HUES48 (cell line): ENCODE data around the gene NEURL3.
"Not testable (repeated sequence)": the region's sequence is repeated elsewhere in the genome, so short reads cannot be mapped to it uniquely, and the experiment has no call there.

Experiments
- H3K27ac ChIP-seq: one replicate; pipeline ENCODE4 v1.7.0; 2013; ENCODE audit warnings: low read depth, low read length, inconsistent platforms
- H3K27me3 ChIP-seq: 2 replicates; pipeline ENCODE4 v1.6.1; 2013; ENCODE audit warnings: mild to moderate bottlenecking, low read length; ENCODE audit not compliant: control insufficient read depth, insufficient read depth
- H3K36me3 ChIP-seq: 2 replicates; pipeline ENCODE4 v1.6.1; 2013; ENCODE audit warnings: low read length; ENCODE audit not compliant: control insufficient read depth, insufficient read depth
- H3K4me1 ChIP-seq: 2 replicates; pipeline ENCODE4 v1.6.1; 2013; ENCODE audit warnings: mild to moderate bottlenecking, low read length; ENCODE audit not compliant: control insufficient read depth, insufficient read depth
- H3K4me3 ChIP-seq: 2 replicates; pipeline ENCODE4 v1.5.1; 2013; ENCODE audit warnings: mild to moderate bottlenecking, low read depth, low read length
- H3K9ac ChIP-seq: 2 replicates; pipeline ENCODE4 v1.6.1; 2013; ENCODE audit warnings: mild to moderate bottlenecking, low read depth, low read length, moderate library complexity
- H3K9me3 ChIP-seq: 2 replicates; pipeline ENCODE4 v1.6.1; 2013; ENCODE audit warnings: low read length; ENCODE audit not compliant: control insufficient read depth, insufficient read depth

NEURL3 gene

GRCh38 chr2:96502891-96503636 is 2.1 kb downstream of the NEURL3 start:
- Histone ChIP-seq H3K27ac (no peak overlapping the region), H3K4me3 (no peak overlapping the region), H3K36me3 (no peaks in the 10 kb centered on the region), H3K4me1 (peaks cover 2% of the 10 kb centered on the region; the same call in 1 of the 2 replicates), H3K9ac (no peak overlapping the region), H3K27me3 (no peaks in the 10 kb centered on the region; the same call in none of the 2 replicates), H3K9me3 (no peaks in the 10 kb centered on the region)

DNA sequence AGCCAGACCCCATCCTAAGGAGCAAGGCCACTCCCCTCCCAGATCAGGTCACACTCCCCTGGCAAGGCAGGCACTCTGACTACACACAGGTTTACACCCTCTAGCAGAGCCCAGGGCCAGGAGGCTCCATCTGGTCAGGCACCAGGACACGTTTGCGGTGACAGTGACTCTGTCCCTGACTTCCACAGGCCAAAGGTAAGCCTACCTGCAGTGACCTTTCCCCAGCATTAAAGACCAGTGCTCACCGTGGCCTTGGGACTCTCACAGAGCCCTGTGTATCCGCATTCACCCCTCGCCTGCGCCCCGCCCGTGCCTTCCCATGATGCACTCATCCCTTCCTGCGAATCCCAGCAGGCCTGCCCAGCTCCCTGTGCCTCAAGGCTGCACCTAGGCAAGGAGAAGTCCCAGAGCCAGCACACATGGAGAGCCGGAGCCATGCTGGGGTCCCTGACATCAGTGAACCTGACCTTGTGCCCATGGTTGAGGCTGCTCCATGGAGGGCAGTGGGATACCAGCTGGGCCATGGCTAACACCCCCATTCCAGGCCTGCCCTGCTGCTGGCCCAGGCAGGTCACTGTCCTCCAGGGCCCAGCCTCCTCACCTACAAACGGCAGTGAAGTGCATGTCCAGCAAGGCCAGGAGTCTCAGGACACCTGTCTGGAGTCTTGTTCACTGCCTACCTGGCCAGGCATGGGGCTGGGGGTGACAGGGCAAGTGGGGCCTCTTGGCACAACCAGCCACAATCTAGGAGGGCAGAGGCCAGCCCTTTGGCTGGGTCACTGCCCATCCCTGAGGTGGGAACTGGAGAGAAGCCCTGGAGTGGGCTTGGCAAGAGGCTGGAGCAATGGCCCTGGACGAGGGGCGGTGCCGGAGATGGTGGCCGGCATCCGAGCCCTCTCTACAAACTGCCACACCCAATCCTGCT is 3.0 kb downstream of the NEURL3 start:
- Histone ChIP-seq H3K4me3 (no peak overlapping the region), H3K36me3 (no peaks in the 10 kb centered on the region), H3K27ac (no peak overlapping the region), H3K4me1 (peaks cover 3% of the 10 kb centered on the region; the same call in 1 of the 2 replicates), H3K9ac (no peak overlapping the region), H3K27me3 (no peaks in the 10 kb centered on the region; the same call in 1 of the 2 replicates), H3K9me3 (no peaks in the 10 kb centered on the region)

GRCh38 chr2:96501471-96501874 is 3.7 kb downstream of the NEURL3 start:
- H3K9me3 ChIP-seq: no peaks in the 10 kb centered on the region
- H3K27me3 ChIP-seq: no peaks in the 10 kb centered on the region; the same call in 1 of the 2 replicates
- H3K4me1 ChIP-seq: peaks cover 3% of the 10 kb centered on the region; the same call in 1 of the 2 replicates
- no peaks in the 10 kb centered on the region for H3K36me3 ChIP-seq
- H3K9ac ChIP-seq: no peak overlapping the region
- no peak overlapping the region for H3K27ac ChIP-seq
- H3K4me3 ChIP-seq: no peak overlapping the region

DNA sequence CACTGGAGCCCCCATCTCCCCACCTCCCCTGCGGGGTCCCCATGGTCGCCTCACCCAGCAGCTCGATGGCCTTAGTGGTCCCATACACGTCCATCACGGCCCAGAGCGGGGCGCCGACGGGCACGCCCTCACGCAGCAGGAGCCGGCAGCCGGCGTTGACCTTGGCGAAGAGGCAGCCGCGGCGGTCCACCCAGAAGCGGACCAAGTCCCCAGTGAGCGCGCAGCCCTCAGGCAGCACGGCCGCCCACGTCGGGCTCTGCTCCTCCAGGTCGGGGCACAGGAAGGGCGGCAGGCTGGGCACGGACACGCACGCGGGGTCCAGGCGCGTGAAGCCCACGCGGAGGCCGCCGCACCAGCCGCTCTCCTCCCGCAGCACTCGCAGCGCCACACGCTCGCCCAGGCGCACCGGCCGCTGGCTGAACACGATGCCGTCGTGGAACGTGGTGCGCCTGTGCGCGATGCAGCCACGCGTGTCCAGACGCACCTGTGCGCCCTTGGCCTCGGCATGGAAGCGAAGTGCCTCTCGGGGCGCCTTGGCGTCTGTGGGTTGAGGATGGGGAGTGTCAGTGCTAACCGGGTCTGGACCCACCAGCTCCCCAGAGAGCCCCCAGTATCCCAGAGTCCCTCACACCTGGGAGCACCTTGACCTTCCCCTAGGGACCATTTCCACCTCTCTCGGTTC is 4.6 kb downstream of the NEURL3 start:
- no peaks in the 10 kb centered on the region for H3K36me3 ChIP-seq
- no peaks in the 10 kb centered on the region; the same call in 1 of the 2 replicates for H3K27me3 ChIP-seq
- H3K27ac ChIP-seq: no peak overlapping the region
- H3K9me3 ChIP-seq: no peaks in the 10 kb centered on the region
- H3K4me3 ChIP-seq: no peak overlapping the region
- peaks cover 3% of the 10 kb centered on the region; the same call in 1 of the 2 replicates for H3K4me1 ChIP-seq
- H3K9ac ChIP-seq: no peak overlapping the region

DNA sequence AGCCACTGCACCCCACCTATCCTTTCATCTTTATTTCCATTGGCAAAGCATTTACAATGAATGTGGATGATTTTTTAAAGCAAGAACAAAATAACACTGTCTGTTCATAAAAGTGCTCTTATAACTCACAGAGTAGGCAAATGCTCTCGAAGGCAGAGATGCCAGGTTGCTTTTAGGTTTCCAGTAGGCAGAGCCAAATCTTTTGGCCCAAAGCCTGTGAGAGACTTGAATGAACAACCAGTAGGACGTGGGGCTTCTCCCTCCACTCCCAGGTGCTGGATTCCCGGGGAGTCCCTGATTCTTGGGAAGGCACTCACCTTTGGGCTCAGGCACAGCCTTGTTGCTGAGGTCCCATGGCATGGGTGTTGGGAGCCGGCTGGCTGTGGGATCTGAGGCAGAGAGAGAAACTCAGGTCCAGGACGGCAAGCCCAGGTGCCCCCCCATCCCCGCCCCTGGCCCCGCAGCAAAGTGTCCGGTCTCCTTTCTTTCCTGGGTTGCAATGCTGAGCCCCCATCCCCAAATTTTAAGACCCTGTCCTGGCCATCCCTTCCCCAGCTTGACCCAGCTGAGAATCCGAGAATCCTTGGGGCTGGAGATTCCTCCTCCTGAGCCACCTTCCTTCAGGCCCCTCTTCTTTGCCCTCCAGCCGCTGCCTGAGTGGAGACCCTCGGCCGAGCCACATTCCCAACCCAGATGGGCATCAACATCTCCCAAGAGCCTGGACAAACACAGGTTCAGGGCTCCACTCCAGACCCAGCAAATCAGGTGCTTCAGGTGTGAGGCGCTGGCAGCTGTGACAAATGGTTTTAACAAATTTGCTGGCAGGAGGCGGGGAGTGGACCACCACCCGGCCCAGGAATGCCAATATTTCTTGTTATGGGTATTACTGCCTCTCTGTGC is 5.8 kb downstream of the NEURL3 start:
- Histone ChIP-seq H3K4me1 (peaks cover 3% of the 10 kb centered on the region; the same call in 1 of the 2 replicates), H3K36me3 (no peaks in the 10 kb centered on the region), H3K9me3 (no peaks in the 10 kb centered on the region), H3K27me3 (no peaks in the 10 kb centered on the region; the same call in 1 of the 2 replicates), H3K4me3 (no peak overlapping the region), H3K9ac (no peak overlapping the region), H3K27ac (no peak overlapping the region)

DNA sequence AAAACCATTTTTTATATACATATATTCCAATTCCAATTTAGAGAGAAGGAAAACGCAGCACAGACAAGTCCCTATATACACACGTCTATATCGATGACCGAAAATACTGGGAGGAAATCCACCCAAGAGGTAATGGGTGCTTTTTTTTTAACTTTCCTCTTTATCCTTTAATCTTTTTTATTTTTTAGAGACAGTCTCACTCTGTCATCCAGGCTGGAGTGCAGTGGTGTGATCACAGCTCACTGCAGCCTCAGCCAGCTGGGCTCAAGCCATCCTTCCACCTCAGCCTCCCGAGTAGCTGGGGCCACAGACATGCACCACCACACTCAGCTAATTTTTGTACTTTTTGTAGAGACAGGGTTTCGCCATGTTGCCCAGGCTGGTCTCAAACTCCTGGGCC is 6.5 kb downstream of the NEURL3 start:
- not testable (repeated sequence) for H3K9ac ChIP-seq, H3K27ac ChIP-seq, H3K4me3 ChIP-seq, H3K9me3 ChIP-seq, H3K36me3 ChIP-seq, H3K4me1 ChIP-seq, H3K27me3 ChIP-seq

DNA sequence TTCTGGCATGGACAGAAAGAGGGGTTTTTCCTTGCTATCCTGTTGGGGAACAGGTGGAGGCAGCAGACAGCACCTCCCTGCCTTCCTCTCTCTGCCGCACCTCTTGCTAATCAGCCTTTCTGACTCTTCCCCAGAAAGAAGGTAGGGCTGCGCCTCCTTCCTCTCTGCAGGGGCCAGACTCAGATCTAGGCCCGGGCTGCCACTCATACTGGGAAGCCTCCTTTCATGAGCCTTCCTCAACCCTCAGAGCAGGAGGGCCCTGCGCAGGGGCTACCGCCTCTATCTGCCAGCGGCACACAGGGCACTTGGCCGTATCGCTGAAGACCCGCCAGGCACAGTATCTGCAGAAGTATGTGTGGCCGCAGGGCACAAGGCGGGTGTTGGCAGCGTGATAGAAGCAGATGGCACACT is 7.1 kb downstream of the NEURL3 start:
- Histone ChIP-seq H3K27ac (no peak overlapping the region), H3K9me3 (no peaks in the 10 kb centered on the region), H3K27me3 (no peaks in the 10 kb centered on the region; the same call in 1 of the 2 replicates), H3K4me3 (no peak overlapping the region), H3K4me1 (peaks cover 3% of the 10 kb centered on the region; the same call in 1 of the 2 replicates), H3K9ac (no peak overlapping the region), H3K36me3 (no peaks in the 10 kb centered on the region)

DNA sequence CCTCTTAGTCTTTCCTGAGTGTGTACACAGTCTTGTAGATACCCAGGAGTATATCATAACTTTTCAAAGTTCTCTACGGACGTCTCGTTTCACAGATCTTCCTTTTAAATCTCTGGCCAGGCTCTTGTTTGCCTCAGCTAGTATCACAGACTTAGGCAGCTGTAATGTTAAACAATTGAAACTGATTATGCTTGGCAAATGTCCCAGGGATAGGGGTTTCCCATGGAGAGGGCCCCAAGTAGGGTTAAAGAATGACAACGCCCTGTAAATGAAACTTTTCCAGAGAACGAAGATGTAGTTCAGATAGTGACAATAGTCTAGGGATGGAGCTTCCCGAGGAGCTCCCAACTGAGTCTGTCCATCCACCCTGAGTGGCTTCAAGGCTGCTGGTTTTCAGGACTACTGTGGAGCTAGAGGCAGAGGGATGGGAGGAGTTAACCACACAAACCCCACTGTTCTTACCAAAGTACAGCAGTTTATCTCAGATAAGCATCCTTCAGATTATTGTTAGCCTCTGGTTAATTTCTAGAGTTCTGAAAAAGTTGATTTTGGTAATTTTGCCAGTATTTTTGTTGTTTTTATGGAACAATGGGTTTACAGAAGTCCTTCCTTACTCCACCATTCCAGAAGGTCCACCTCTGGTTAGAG is 9.1 kb downstream of the NEURL3 start:
- Histone ChIP-seq H3K27ac (no peak overlapping the region), H3K9ac (no peak overlapping the region), H3K27me3 (no peaks in the 10 kb centered on the region; the same call in 1 of the 2 replicates), H3K9me3 (no peaks in the 10 kb centered on the region), H3K4me3 (no peak overlapping the region), H3K36me3 (no peaks in the 10 kb centered on the region), H3K4me1 (peaks cover 3% of the 10 kb centered on the region; the same call in 1 of the 2 replicates)

GRCh38 chr2:96494188-96494587 is 11.0 kb downstream of the NEURL3 start:
- Histone ChIP-seq H3K4me3 (no peak overlapping the region), H3K9ac (no peak overlapping the region), H3K27ac (no peak overlapping the region), H3K4me1 (peaks cover 3% of the 10 kb centered on the region; the same call in 1 of the 2 replicates), H3K36me3 (no peaks in the 10 kb centered on the region), H3K9me3 (no peaks in the 10 kb centered on the region), H3K27me3 (no peaks in the 10 kb centered on the region)
